Measurements from ENCODE around the gene GNAI1. TPM values are rescaled to one million over a fixed set of nuclear protein-coding genes. Genes with fewer than 3 reads are reported as not detected.
A peak's percentile ranks its signal among the peaks of the same experiment; 100 is the strongest.

Gene GNAI1
- total RNA-seq, 1 experiment from 2014 or later = 30.4 TPM

DNA sequence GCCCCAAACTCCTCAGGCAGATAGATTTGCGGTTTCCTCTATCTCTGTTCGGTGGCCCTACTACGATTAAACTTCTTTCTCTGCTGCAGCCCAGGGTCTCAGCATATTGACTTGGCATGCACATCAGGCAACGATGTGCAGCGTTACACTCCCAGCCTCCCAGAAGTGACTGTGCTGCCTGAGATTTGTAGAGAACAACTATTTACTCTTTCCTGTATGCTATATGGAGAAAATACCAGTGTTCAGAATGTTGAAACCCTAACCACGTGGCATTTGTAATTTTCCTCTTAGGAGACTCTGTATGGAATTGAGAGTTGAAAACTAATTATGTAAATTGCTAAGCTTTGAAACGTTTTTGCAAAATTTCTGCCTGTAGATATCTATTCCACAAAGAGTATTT, 50.9 kb downstream of the GNAI1 start:
- CTCF ChIA-PET = interaction anchor here (0.5 to 0.9 kb wide), 3 partner anchors 119 to 766 kb away, joined by 3 read pairs; no protein-coding TSS in a partner anchor
- POLR2A ChIA-PET = no interaction called here
- H3K36me3 Mint-ChIP-seq (ENCODE audit: insufficient read depth, unreplicated experiment) = no peaks in the 10 kb centered on the region
- no TSS peak for BruUV-seq (replicated peaks)
- no peaks in the 10 kb centered on the region for H3K27me3 Mint-ChIP-seq (ENCODE audit: insufficient read depth, unreplicated experiment)
- H3K27ac Mint-ChIP-seq (ENCODE audit: low read depth, unreplicated experiment) = no peak overlapping the region
- DNase-seq (ENCODE audit: unreplicated experiment) = no peak
- no peaks in the 10 kb centered on the region for H3K9me3 Mint-ChIP-seq (ENCODE audit: unreplicated experiment)
- no peak overlapping the region for H3K4me3 Mint-ChIP-seq (ENCODE audit: unreplicated experiment)
- peaks cover 22% of the 10 kb centered on the region for H3K4me1 Mint-ChIP-seq (ENCODE audit: insufficient read depth, unreplicated experiment)
- TF ChIP-seq, protein P1, sequence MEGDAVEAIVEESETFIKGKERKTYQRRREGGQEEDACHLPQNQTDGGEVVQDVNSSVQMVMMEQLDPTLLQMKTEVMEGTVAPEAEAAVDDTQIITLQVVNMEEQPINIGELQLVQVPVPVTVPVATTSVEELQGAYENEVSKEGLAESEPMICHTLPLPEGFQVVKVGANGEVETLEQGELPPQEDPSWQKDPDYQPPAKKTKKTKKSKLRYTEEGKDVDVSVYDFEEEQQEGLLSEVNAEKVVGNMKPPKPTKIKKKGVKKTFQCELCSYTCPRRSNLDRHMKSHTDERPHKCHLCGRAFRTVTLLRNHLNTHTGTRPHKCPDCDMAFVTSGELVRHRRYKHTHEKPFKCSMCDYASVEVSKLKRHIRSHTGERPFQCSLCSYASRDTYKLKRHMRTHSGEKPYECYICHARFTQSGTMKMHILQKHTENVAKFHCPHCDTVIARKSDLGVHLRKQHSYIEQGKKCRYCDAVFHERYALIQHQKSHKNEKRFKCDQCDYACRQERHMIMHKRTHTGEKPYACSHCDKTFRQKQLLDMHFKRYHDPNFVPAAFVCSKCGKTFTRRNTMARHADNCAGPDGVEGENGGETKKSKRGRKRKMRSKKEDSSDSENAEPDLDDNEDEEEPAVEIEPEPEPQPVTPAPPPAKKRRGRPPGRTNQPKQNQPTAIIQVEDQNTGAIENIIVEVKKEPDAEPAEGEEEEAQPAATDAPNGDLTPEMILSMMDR (IDR thresholded peaks at IDR 0.05; ENCODE audit: unreplicated experiment) = no peak
- intact Hi-C loops (cut with micrococcal nuclease) = no loop called here

DNA sequence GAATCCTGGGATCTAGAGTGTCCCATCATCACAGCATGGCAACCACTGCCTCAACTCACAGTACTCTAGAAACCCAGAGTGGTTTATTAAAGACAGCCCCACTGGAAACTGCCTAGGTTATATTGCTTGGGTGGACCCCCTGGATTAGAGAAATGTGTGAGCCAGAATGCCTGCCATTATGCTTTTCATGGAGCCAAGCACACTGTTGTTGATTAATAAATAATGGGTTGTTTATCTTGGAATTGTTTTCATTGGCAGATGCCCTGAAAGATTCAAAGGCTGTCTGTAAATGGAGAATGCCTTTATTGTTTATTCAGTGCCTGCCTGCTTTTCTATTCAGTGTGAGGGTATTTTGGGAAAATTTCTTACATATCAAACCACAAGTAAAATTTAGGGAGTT, 52.1 kb downstream of the GNAI1 start:
- Mint-ChIP-seq H3K4me3 (ENCODE audit: unreplicated experiment) (no peak overlapping the region), H3K27me3 (ENCODE audit: insufficient read depth, unreplicated experiment) (no peaks in the 10 kb centered on the region)
- BruUV-seq (replicated peaks) = no TSS peak

DNA sequence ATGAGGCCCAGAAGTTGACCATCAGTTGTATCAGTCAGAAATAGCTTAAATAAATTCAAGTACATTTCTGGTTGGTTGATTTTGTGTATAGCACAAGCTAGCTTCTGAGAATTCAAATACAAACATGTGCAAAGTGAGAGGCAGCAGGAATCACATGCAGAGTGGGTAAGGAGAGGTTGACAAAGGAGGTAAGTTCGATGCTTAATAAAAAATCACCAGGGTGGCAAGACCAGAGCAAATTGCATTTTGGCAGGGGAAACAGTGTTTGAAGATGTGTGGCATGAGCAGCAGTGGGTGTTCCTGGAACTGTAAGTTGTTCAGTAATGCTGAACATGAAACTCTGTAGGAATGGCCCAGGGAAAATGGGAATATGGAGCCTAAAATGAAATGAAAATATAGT, 52.6 kb downstream of the GNAI1 start:
- no TSS peak for BruUV-seq (replicated peaks)
- CTCF ChIA-PET = no interaction called here

More for the DNA sequence above, 52.1 kb downstream of the GNAI1 start:
- TF ChIP-seq, protein P1 (IDR thresholded peaks at IDR 0.05; ENCODE audit: unreplicated experiment) = no peak
- H3K36me3 Mint-ChIP-seq (ENCODE audit: insufficient read depth, unreplicated experiment) = no peaks in the 10 kb centered on the region
- ChIA-PET CTCF (no interaction called here), POLR2A (interaction anchor here (1.0 to 1.7 kb wide), 2 partner anchors 11 to 49 kb away, joined by 3 to 6 read pairs; no protein-coding TSS in a partner anchor)
- no peaks in the 10 kb centered on the region for H3K9me3 Mint-ChIP-seq (ENCODE audit: unreplicated experiment)
- intact Hi-C loops (cut with micrococcal nuclease) = no loop called here
- DNase-seq (ENCODE audit: unreplicated experiment) = peak; percentile 6
- H3K27ac Mint-ChIP-seq (ENCODE audit: low read depth, unreplicated experiment) = peak overlapping the region; percentile 18
- H3K4me1 Mint-ChIP-seq (ENCODE audit: insufficient read depth, unreplicated experiment) = peaks cover 22% of the 10 kb centered on the region

DNA sequence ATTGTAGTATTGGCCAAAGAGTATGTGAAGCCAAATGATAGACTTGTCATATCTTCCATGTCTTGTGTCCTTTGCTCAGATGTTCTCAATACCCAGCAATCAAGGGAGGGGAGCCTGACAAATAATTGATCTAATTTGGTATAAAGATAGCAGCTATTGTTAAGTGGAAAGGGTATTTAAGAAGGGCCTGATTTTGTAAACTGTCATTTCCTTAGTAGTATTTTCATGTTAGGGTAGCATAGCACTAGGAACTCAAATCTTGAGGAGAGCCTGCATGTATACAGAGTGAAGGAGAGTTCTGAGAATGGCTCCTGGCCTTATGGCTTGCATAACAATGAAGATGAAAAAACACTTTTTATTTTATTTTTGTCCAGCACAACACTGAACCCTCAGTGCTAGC, 53.1 kb downstream of the GNAI1 start:
- H3K4me3 Mint-ChIP-seq (ENCODE audit: unreplicated experiment) = no peak overlapping the region
- ChIA-PET CTCF (no interaction called here), POLR2A (interaction anchor here (0.5 to 1.7 kb wide), 4 partner anchors 10 to 496 kb away, joined by 3 to 6 read pairs (median 3); no protein-coding TSS in a partner anchor)
- BruUV-seq (replicated peaks) = no TSS peak
- TF ChIP-seq, protein P1 (IDR thresholded peaks at IDR 0.05; ENCODE audit: unreplicated experiment) = no peak
- DNase-seq (ENCODE audit: unreplicated experiment) = no peak
- intact Hi-C loops (cut with micrococcal nuclease) = no loop called here
- H3K4me1 Mint-ChIP-seq (ENCODE audit: insufficient read depth, unreplicated experiment) = peaks cover 18% of the 10 kb centered on the region
- H3K27me3 Mint-ChIP-seq (ENCODE audit: insufficient read depth, unreplicated experiment) = no peaks in the 10 kb centered on the region
- peaks cover under 1% of the 10 kb centered on the region for H3K36me3 Mint-ChIP-seq (ENCODE audit: insufficient read depth, unreplicated experiment)
- H3K9me3 Mint-ChIP-seq (ENCODE audit: unreplicated experiment) = no peaks in the 10 kb centered on the region
- peak overlapping the region; percentile 18 for H3K27ac Mint-ChIP-seq (ENCODE audit: low read depth, unreplicated experiment)

More for the DNA sequence above, 52.6 kb downstream of the GNAI1 start:
- no peaks in the 10 kb centered on the region for H3K27me3 Mint-ChIP-seq (ENCODE audit: insufficient read depth, unreplicated experiment)
- POLR2A ChIA-PET = interaction anchor here (0.5 to 1.7 kb wide), 3 partner anchors 10 to 496 kb away, joined by 3 to 6 read pairs (median 3); no protein-coding TSS in a partner anchor
- intact Hi-C loops (cut with micrococcal nuclease) = no loop called here
- DNase-seq (ENCODE audit: unreplicated experiment) = no peak
- TF ChIP-seq, protein P1 (IDR thresholded peaks at IDR 0.05; ENCODE audit: unreplicated experiment) = no peak
- H3K4me3 Mint-ChIP-seq (ENCODE audit: unreplicated experiment) = no peak overlapping the region
- peaks cover 22% of the 10 kb centered on the region for H3K4me1 Mint-ChIP-seq (ENCODE audit: insufficient read depth, unreplicated experiment)
- H3K36me3 Mint-ChIP-seq (ENCODE audit: insufficient read depth, unreplicated experiment) = no peaks in the 10 kb centered on the region
- no peaks in the 10 kb centered on the region for H3K9me3 Mint-ChIP-seq (ENCODE audit: unreplicated experiment)
- peak overlapping the region; percentile 18 for H3K27ac Mint-ChIP-seq (ENCODE audit: low read depth, unreplicated experiment)
